ENCODE data around the gene MARCKS. TPM values are rescaled to one million over a fixed set of nuclear protein-coding genes. Genes with fewer than 3 reads are reported as not detected.

MARCKS gene
- total and polyA plus RNA-seq, 2 donors (not counting 3 experiments of a cell fraction or from before 2014, with no cell fraction given), result 59.5 to 315 TPM

- no peaks in the 10 kb centered on the region for H3K9me1 ChIP-seq (replicated peaks; ENCODE audit: control insufficient read depth, extremely low read depth, insufficient read depth, low read length)
- no peaks in the 10 kb centered on the region for H3K36me3 ChIP-seq (ENCODE audit: control insufficient read depth in 2 of 2, extremely low read depth in 1 of 2, insufficient read depth in 2 of 2, low read length in 2 of 2)
- no peaks in the 10 kb centered on the region for H3K27me3 ChIP-seq (ENCODE audit: control insufficient read depth in 2 of 2, insufficient read depth in 2 of 2, low read length in 2 of 2)
- BruUV-seq (replicated peaks), result no TSS peak
- no peaks in the 10 kb centered on the region for H3K79me2 ChIP-seq (ENCODE audit: control insufficient read depth, insufficient read depth, low read length)
- H4K20me1 ChIP-seq (replicated peaks; ENCODE audit: control insufficient read depth, extremely low read depth, insufficient read depth, low read length), result no peaks in the 10 kb centered on the region
- dilution Hi-C loops (cut with MboI; ENCODE audit: extremely low pct_ligation_motif_present, low sequenced_read_pairs) (no loop called here), intact Hi-C loops (cut with micrococcal nuclease) (no loop called here)
- H3K27ac ChIP-seq (ENCODE audit: insufficient read depth, low read depth, low read length), result no peak overlapping the region
- H3K9me3 ChIP-seq (replicated peaks; ENCODE audit: control insufficient read depth, insufficient read depth, low read length), result no peaks in the 10 kb centered on the region
- peaks cover 6% of the 10 kb centered on the region for H3K4me1 ChIP-seq (ENCODE audit: control insufficient read depth, extremely low read depth, insufficient read depth, low read length)
- FAIRE-seq, result no peak
- ChIA-PET CTCF (interaction anchor here (1.4 kb wide), 1 partner anchor 13 kb away, joined by 4 read pairs; no protein-coding TSS in a partner anchor), POLR2A (no interaction called here)
- H2AFZ ChIP-seq (ENCODE audit: low read depth, low read length), result no peak overlapping the region
- no peak overlapping the region for H3K4me2 ChIP-seq (ENCODE audit: insufficient read depth, low read length)
- no peak for TF ChIP-seq FOS (IDR thresholded peaks at IDR 0.05; ENCODE audit: borderline replicate concordance, insufficient read depth, low read length)
- no peak for TF ChIP-seq MYC (IDR thresholded peaks at IDR 0.05; ENCODE audit: low read depth, low read length)
- TF ChIP-seq POLR2AphosphoS5 (IDR thresholded peaks at IDR 0.05; ENCODE audit: insufficient read depth, low read depth, low read length), result no peak
- TF ChIP-seq JUN (IDR thresholded peaks at IDR 0.05; ENCODE audit: borderline replicate concordance, insufficient read depth, insufficient read length, low read depth), result no peak
- TF ChIP-seq MAX (IDR thresholded peaks at IDR 0.05; ENCODE audit: insufficient read depth, insufficient read length), result no peak
- no peak for TF ChIP-seq POLR2A (IDR thresholded peaks at IDR 0.05; ENCODE audit: low read depth, low read length)
- TF ChIP-seq CTCF (IDR thresholded peaks at IDR 0.05; ENCODE audit: extremely low read depth in 1 of 2, insufficient read depth in 1 of 2, low read depth in 1 of 2, low read length in 2 of 2), result no peak
- TF ChIP-seq GATA2 (IDR thresholded peaks at IDR 0.05; ENCODE audit: insufficient read depth, insufficient read length, low read depth, low read length), result no peak
- no peak for TF ChIP-seq EZH2 (IDR thresholded peaks at IDR 0.05; ENCODE audit: borderline replicate concordance, low read depth, low read length, severe bottlenecking)
- no peak overlapping the region for H3K4me3 ChIP-seq (replicated peaks in 1 of 3; ENCODE audit: insufficient read depth in 1 of 3, low read depth in 1 of 3, low read length in 3 of 3)
- no peak overlapping the region for H3K9ac ChIP-seq (replicated peaks; ENCODE audit: extremely low read depth, insufficient read depth, low read length)
- DNase-seq (ENCODE audit: low read depth, low spot score), result no peak
Measured at GRCh38 chr6:113894712-113895674, 37.8 kb downstream of the MARCKS start.

Measured in endothelial cell of umbilical vein (primary cell).